SK-N-MC (cell line): ENCODE data around the gene CCDC81.

Experiments used
- FOXP2 ChIP-seq: optimal IDR thresholded peaks from 2 replicates; pipeline ENCODE3; 2011; ENCODE audit warnings: mild to moderate bottlenecking, moderate library complexity; ENCODE audit not compliant: insufficient read depth; ENCODE audit errors: extremely low read length, control extremely low read depth
- POLR2AphosphoS5 ChIP-seq: IDR thresholded peaks from 2 replicates; pipeline ENCODE4 v1.6.1; 2012; ENCODE audit warnings: mild to moderate bottlenecking, low read depth, low read length, borderline replicate concordance

GRCh38 chr11:86370922-86371594 lies 3.6 kb upstream of the CCDC81 start:
- no peak for TF ChIP-seq POLR2AphosphoS5
- no peak for TF ChIP-seq FOXP2
